NOMO-1 treated with dmso at 0.1 percent for 144 hours (cell line): ENCODE data around the gene RILP.

Experiments
- DNase-seq: peaks from one replicate; lab custom pipeline; 2025; ENCODE audit not compliant: unreplicated experiment; lab: John Stamatoyannopoulos, UW

RILP gene

GRCh38 chr17:1604831-1605528, 44.7 kb downstream of the RILP start:
- no peak for DNase-seq

GRCh38 chr17:1601571-1601970, 48.1 kb downstream of the RILP start:
- no peak for DNase-seq

DNA sequence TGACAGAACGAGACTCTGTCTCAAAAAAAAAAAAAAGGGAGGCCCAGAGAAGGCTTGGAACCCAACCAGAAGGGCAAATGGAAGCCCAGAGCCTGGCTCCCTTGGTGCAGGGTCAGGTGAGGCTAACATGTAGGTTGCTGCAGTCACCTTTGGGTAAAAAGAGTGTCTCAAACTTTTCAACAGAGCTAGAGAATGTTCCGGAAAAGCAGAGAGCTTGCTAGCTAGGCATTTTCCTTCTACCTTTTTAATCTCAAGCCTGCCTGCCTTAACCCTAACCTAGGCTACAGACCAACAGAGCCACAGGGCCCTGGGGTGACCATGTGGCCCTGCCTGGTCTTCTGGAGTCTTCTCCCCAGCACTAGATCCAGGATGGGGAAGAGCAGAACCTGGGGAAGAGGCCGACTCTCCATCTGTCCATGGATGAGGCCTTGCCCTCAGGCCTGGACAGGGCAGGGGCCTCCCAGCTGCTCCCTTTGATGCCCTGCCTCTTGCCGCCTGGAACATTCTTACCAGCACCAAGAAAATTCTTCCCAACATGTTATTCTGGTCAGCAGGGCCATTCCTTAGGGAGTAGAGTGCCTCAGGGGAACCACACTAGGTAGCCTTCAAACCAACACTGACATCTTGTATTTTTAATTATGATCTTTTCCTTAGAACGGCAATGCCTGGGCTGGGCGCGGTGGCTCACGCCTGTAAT, 51.1 kb downstream of the RILP start:
- DNase-seq = no peak

GRCh38 chr17:1597861-1598342, 51.8 kb downstream of the RILP start:
- no peak for DNase-seq
